HG02852 (cell line): ENCODE results near the gene PRSS36.
"Not testable (repeated sequence)": the region's sequence is repeated elsewhere in the genome, so short reads cannot be mapped to it uniquely, and the experiment has no call there.

Source experiments
- ATAC-seq: cut with Tn5 transposase; IDR thresholded peaks from one replicate; pipeline ENCODE4 v1.9.1; 2021; ENCODE audit warnings: mild to moderate bottlenecking, moderate library complexity; ENCODE audit not compliant: unreplicated experiment

PRSS36 gene

DNA sequence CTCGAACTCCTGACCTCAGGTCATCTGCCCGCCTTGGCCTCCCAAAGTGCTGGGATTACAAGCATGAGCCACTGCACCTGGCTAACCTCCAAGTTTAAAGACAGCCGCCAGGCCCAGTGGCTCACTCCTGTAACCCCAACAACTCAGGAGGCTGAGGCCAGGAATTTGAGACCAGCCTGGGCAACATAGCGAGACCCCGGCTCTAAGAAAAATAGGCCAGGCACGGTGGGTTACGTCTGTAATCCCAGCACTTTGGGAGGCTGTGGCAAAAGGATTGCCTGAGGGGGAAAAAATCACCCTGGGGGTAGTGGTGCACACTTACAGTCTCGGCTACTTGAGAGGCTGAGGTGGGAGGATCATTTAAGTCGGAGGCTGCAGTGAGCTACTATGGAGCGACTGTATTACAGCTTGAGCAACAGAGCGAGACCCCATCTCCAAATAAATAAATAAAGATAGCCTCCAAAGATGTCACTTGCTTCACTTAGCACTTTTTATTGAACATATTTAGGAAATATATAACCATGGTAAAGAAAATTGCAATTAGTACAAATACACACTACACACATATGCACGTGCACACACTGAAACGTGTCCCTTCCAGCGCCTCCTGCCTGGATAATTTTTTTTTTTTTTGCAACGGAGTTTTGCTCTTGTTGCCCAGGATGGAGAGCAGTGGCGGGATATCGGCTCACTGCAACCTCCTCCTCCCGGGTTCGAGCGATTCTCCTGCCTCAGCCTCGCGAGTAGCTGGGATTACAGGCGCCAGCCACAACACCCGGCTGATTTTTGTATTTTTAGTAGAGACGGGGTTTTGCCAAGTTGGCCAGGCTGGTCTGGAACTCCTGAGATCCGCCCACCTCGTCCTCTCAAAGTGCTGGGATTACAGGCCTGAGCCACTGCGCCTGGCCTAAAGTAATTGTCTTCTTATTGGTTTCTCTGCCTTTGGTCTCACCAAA, 43.1 kb downstream of the PRSS36 start:
- no peak for ATAC-seq

DNA sequence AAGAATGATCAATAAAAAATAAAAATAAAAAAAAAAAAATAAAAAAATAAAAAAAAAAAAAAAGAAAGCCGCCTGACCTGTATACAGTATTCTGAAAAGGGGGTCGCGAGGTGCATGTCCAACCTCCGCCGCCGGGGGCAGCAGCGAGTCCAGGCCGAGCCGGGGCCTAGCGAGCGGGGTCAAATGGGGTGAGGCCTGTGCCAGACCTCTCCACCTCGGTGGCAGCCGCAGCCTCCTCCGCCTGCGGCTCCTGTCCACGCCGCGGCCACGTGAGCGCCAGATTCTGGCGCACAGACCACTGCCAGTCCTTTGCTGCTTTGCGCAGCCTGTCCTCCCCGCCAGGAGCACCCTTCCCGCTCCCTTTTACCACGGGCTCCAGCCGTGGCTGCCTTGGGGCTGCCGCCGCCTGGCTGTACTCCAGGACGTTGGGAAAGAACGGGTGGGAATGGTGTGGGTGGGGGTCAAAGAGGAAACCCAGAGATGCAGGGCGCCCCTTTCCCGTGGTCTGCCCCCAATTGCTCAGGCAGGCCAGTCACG, 44.1 kb downstream of the PRSS36 start:
- ATAC-seq = no peak

DNA sequence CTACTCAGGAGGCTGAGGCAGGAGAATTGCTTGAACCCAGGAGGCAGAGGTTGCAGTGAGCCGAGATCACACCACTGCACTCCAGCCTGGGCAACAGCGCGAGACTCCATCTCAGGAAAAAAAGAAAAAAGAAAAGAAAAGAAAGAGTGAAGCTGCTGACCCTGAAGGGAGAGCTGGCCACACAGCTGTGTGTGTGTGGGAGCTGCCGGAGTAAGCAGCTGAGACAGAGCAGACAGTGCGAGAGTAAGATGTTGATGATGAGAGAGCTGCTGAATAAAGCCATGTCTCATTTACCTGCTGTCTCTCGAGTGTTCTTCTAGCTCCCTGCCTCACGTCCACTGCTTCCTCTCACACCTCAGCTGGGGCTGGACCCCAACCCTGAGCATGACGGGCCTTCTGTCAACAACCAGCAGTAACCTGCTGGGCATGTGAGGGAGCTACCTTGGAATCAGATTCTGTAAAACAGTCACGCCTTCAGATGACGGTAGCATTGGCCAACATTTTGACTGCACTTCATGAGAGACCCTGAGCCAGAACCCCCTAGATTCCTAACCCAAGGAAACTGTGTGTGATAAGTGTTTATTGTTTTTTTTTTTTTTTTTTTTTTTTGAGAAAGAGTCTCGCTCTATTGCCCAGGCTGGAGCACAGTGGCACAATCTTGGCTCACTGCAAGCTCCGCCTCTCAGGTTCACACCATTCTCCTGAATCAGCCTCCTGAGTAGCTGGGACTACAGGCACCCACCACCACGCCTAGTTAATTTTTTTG, 48.8 kb downstream of the PRSS36 start:
- not testable (repeated sequence) for ATAC-seq

DNA sequence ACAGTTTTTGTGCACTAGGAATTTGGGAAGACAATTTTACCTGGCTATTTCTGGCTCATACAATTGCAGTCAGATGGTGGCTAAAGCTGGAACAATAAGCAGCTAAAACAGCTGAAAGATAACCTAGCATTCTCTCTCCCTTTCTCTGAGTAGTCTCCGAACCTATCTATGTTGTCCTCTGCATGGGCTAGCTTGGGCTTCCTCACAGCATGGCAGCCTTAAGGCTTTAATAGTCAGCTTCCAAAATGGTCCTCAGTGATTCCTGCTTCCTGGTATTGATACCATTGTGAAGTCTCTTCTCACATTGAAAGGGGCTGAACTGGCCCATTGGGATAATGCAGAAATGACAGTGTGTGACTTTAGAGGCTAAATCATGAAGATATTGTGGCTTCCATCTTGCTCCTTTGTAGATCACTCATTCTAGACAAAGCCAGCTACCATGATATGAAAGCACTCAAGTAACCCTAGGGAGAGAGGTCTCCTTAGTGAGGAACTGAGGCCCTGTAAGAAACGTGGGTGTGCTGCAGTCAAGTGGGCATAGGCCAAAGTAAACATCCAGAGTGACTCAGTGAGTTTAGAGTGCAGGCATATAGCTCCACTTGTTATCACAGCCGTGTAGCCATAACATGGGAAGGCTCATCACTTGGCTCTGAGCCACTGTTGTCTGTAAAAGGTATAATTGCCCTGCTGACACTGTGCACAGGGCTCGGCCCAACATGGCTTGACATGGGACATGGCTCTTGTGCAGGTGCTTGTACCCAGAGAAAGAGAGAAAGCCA, 49.8 kb downstream of the PRSS36 start:
- ATAC-seq = no peak

DNA sequence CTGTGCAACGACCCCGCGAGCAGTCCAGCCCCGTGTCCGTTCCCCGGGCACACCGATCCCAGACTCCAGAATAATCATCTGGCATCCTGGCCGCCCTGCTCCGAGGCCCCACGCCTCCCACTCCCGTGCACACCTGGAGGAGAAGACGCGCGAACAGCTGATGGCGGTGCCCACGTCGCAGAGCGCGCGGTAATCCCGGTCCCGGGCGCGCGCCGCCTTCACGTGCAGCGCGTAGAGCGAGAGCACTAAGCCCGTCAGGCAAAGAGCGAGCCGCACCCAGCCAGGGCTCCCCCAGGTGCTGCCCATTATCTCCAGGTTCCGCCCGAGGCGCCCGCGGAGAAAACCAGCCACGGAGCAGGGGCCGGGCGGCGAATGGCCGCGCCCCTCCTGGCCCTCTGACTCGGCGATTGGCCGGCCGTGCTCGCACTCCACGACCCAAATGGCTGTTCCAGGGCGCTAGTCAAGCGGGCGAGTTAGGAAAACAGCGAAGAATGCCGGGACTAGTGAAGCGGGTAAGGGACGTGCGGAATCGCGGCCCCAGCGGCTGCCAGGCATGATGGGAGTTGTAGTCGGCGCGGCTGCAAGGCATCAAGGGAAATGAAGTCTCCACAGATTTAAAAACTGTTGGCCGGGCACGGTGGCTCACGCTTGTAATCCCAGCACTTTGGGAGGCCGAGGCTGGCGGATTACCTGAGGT, 55.3 kb downstream of the PRSS36 start, which contains the start of gene VKORC1:
Gene VKORC1 (minus strand): TSS at position 374 of the 697 bp plus-strand sequence. CDS start 68 bp downstream, at position 306.
- ATAC-seq = peak; percentile 83

DNA sequence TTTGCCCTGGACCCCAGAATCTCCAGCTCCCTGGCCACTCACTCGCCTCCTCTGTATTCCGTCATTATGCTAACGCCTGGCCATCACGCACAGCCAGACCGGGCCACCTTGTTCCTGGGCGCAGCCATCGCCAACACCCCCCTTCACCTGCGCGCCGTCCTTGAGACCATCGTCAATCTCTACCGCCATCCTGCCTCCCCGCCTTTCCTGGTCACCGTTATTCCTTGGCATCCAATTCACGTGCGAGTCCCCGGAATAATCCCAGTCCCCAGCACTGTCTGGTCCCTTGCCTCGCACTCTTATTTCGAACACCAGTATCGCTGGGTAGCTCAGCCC, 55.8 kb downstream of the PRSS36 start:
- ATAC-seq = no peak

DNA sequence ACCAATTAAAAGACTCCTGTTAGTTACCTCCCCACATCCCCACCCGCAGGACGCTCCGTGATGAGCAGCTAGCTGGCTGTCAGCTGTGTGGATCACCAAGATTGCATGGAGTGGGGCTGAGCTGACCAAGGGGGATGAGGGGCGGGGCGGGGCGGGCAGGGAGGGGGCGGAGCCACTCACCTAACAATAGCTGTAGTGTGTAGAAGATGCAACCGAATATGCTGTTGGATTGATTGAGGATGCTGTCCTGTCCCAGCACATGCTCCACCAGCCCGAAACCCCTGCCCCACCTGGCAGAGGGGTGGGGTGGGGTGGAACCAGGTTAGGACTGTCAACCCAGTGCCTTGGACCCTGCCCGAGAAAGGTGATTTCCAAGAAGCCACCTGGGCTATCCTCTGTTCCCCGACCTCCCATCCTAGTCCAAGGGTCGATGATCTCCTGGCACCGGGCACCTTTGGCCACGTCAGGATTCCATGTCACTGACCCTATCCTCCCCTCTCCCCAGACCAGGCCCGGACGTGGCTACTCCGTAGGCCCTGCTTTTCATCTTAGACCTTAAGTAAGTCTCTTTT, 56.6 kb downstream of the PRSS36 start:
- no peak for ATAC-seq

DNA sequence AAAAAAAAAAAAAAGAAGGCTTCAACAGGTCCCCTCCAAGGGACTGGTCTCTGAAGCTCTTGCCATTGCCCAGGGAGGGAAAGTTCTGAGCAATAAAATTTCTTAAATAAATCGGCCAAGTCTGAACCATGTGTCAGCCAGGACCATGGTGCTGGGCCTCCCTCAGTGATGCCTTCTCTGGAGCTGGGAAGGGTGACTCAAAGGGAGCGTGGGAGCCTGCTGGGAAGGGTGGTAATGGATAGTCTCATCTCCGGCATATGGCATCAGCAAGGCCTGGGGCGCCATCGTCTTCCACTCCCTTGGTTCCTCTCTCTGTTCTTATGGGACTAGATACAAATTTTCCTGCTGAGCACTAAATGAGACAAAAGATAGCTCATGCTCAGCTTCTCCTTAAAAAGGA, 57.5 kb downstream of the PRSS36 start:
- ATAC-seq = no peak

DNA sequence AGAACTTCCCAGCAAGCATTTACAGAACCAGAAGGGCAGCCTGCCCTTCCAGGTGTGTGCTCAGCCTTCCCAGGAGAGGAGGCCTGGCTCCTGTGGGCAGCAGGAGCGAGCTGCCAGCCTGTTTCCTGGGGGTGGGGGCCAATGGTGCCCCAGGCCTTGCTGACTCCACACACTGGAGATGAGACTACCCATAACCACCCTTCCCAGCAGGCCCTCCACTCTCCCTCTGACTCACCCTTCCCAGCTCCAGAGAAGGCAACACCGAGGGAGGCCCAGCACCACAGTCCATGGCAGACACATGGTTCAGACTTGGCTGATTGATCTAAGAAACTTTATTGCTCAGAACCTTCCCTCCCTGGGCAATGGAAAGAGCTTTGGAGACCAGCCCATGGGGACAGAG, 59.3 kb downstream of the PRSS36 start:
- no peak for ATAC-seq

DNA sequence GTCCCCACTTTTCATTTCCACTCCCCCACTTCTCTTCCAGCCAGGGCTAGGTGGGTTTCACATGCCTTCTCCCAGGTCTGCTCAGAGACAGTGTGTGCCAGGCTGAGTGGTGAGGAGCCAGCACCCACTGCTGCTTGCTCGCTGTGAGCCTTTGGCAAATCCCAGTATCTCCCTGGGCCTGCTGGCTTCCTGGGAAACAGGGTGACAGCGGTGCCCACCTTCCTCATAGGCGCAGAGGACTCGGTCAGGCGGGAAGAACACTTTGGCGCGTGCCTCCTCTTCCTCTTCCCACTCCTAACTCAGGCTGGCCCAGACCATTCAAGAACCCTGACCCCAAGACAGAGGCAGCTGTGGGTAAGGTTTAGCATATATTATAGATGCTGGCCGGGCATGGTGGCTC, 60.7 kb downstream of the PRSS36 start:
- ATAC-seq = no peak
